ENCODE data around the gene CLPSL2. TPM values are rescaled to one million over a fixed set of nuclear protein-coding genes. Genes with fewer than 3 reads are reported as not detected.

CLPSL2 gene
- total RNA-seq, 4 donors from 2014 or later = not detected

GRCh38 chr6:35798706-35799105 lies 22.3 kb downstream of the CLPSL2 start:
- WGBS, 2 donors (ENCODE audit: low coverage in 1 of 2) = 73% methylated on average over 5 of the region's 5 CpGs; no CpG with 5 or more reads in 1 of the 2 donors
- intact Hi-C loops (cut with DNase I; ENCODE audit: low total_unique reads) (loop anchor here (1.0 kb wide), 1 partner anchor 11 kb away; no protein-coding TSS in a partner anchor), in situ Hi-C loops (cut with MboI; ENCODE audit: low pct_ligation_motif_present in 1 of 4, low pct_unique_long_range_greater_than_20kb in 1 of 4, low sequenced_read_pairs in 3 of 4) (loop anchor here in 1 of 4 donors (25.0 kb wide), 1 partner anchor 1814 kb away; no protein-coding TSS in a partner anchor)
- no peak for DNase-seq
- Histone ChIP-seq H3K27me3 (no peaks in the 10 kb centered on the region), H3K36me3 (no peaks in the 10 kb centered on the region), H3K4me3 (no peak overlapping the region), H3K9me3 (no peaks in the 10 kb centered on the region), H3K4me1 (no peaks in the 10 kb centered on the region), H3K27ac (no peak overlapping the region)
- TF ChIP-seq CTCF (IDR thresholded peaks at IDR 0.05) = no peak
- no peak for TF ChIP-seq EP300 (IDR thresholded peaks at IDR 0.05; ENCODE audit: low read depth)
- TF ChIP-seq POLR2AphosphoS5 (IDR thresholded peaks at IDR 0.05) = no peak
- TF ChIP-seq POLR2A (IDR thresholded peaks at IDR 0.05) = no peak

GRCh38 chr6:35801148-35801547 lies 24.8 kb downstream of the CLPSL2 start:
- Histone ChIP-seq H3K4me3 (no peak overlapping the region), H3K27ac (no peak overlapping the region), H3K36me3 (no peaks in the 10 kb centered on the region), H3K27me3 (peaks cover 22% of the 10 kb centered on the region), H3K9me3 (no peaks in the 10 kb centered on the region), H3K4me1 (peaks cover 0 to 7% (median 3%) of the 10 kb centered on the region in 4 donors)
- 67 to 73% methylated on average over 3 of the region's 3 CpGs for WGBS, 2 donors (ENCODE audit: low coverage in 1 of 2)
- intact Hi-C loops (cut with DNase I; ENCODE audit: low total_unique reads) (no loop called here), in situ Hi-C loops (cut with MboI; ENCODE audit: low pct_ligation_motif_present in 1 of 4, low pct_unique_long_range_greater_than_20kb in 1 of 4, low sequenced_read_pairs in 3 of 4) (no loop called here)
- TF ChIP-seq EP300 (IDR thresholded peaks at IDR 0.05; ENCODE audit: low read depth) (no peak), CTCF (IDR thresholded peaks at IDR 0.05) (no peak), POLR2A (IDR thresholded peaks at IDR 0.05) (no peak), POLR2AphosphoS5 (IDR thresholded peaks at IDR 0.05) (no peak)
- no peak for DNase-seq

- in situ Hi-C loops (cut with MboI; ENCODE audit: low pct_ligation_motif_present in 1 of 4, low pct_unique_long_range_greater_than_20kb in 1 of 4, low sequenced_read_pairs in 3 of 4) = no loop called here
- WGBS, 2 donors (ENCODE audit: low coverage in 1 of 2) = 7 to 11% methylated on average over 3 to 33 of the region's 40 CpGs
- Histone ChIP-seq H3K36me3 (no peaks in the 10 kb centered on the region), H3K27ac (no peak within 1 kb of the TSS), H3K4me3 (peak within 1 kb of the TSS in 1 of 4 donors; percentile 20), H3K27me3 (peaks cover 32% of the 10 kb centered on the region), H3K4me1 (peaks cover 0 to 7% (median 3%) of the 10 kb centered on the region in 4 donors), H3K9me3 (no peaks in the 10 kb centered on the region)
- peak; percentile 34 for DNase-seq
- TF ChIP-seq POLR2A (IDR thresholded peaks at IDR 0.05) = no peak
- TF ChIP-seq CTCF (IDR thresholded peaks at IDR 0.05) = no peak
- TF ChIP-seq POLR2AphosphoS5 (IDR thresholded peaks at IDR 0.05) = no peak
- no peak for TF ChIP-seq EP300 (IDR thresholded peaks at IDR 0.05; ENCODE audit: low read depth)
- intact Hi-C loops (cut with DNase I; ENCODE audit: low total_unique reads) = no loop called here
Observed at GRCh38 chr6:35804996-35805736, 28.8 kb downstream of the CLPSL2 start, which contains the start of gene LHFPL5. Gene LHFPL5 (plus strand): TSS chr6:35805352. CDS start chr6:35805671, 319 bp downstream.

GRCh38 chr6:35808688-35809087 lies 32.3 kb downstream of the CLPSL2 start:
- no peak overlapping the region for H3K4me3 ChIP-seq
- no peak for DNase-seq
- WGBS, 2 donors (ENCODE audit: low coverage in 1 of 2) = 50 to 80% methylated on average over 2 to 3 of the region's 3 CpGs
- peaks cover 32% of the 10 kb centered on the region for H3K27me3 ChIP-seq
- no peak for TF ChIP-seq POLR2AphosphoS5 (IDR thresholded peaks at IDR 0.05)
- in situ Hi-C loops (cut with MboI; ENCODE audit: low pct_ligation_motif_present in 1 of 4, low pct_unique_long_range_greater_than_20kb in 1 of 4, low sequenced_read_pairs in 3 of 4) = no loop called here
- no peaks in the 10 kb centered on the region for H3K36me3 ChIP-seq
- peaks cover 0 to 7% (median 3%) of the 10 kb centered on the region in 4 donors for H3K4me1 ChIP-seq
- no peak overlapping the region for H3K27ac ChIP-seq
- intact Hi-C loops (cut with DNase I; ENCODE audit: low total_unique reads) = no loop called here
- H3K9me3 ChIP-seq = no peaks in the 10 kb centered on the region

All from transverse colon (tissue), 4 donors.